ENCODE data around the gene BABAM1.
A peak's percentile ranks its signal among the peaks of the same experiment; 100 is the strongest.

The BABAM1 gene

GRCh38 chr19:17318966-17319365 is 51.7 kb downstream of the BABAM1 start:
- peaks cover 28% of the 10 kb centered on the region; the same call in 1 of the 2 replicates for H3K36me3 ChIP-seq (ENCODE audit: insufficient read depth, low read length)
- DNase-seq (ENCODE audit: low read depth, low spot score): no peak
- no peak overlapping the region for H3K4me3 ChIP-seq
- H3K27ac ChIP-seq: no peak overlapping the region
- TF ChIP-seq FOXP2 (optimal IDR thresholded peaks at IDR 0.05; ENCODE audit: control extremely low read depth, extremely low read length, insufficient read depth) (no peak), POLR2AphosphoS5 (IDR thresholded peaks at IDR 0.05; ENCODE audit: borderline replicate concordance, low read depth, low read length) (no peak)
- no peaks in the 10 kb centered on the region for H3K9me3 ChIP-seq (ENCODE audit: low read depth, low read length)
- no peak overlapping the region for H3K9ac ChIP-seq (ENCODE audit: insufficient read length)

- no peak for DNase-seq (ENCODE audit: low read depth, low spot score)
- no peak overlapping the region for H3K9ac ChIP-seq (ENCODE audit: insufficient read length)
- H3K9me3 ChIP-seq (ENCODE audit: low read depth, low read length): no peaks in the 10 kb centered on the region
- no peak overlapping the region for H3K4me3 ChIP-seq
- H3K27ac ChIP-seq: no peak overlapping the region
- peaks cover 22% of the 10 kb centered on the region; the same call in 1 of the 2 replicates for H3K36me3 ChIP-seq (ENCODE audit: insufficient read depth, low read length)
- TF ChIP-seq FOXP2 (optimal IDR thresholded peaks at IDR 0.05; ENCODE audit: control extremely low read depth, extremely low read length, insufficient read depth) (no peak), EZH2 (IDR thresholded peaks at IDR 0.05) (no peak), POLR2AphosphoS5 (IDR thresholded peaks at IDR 0.05; ENCODE audit: borderline replicate concordance, low read depth, low read length) (no peak)
Observed at GRCh38 chr19:17319473-17320238, 52.4 kb downstream of the BABAM1 start.

DNA sequence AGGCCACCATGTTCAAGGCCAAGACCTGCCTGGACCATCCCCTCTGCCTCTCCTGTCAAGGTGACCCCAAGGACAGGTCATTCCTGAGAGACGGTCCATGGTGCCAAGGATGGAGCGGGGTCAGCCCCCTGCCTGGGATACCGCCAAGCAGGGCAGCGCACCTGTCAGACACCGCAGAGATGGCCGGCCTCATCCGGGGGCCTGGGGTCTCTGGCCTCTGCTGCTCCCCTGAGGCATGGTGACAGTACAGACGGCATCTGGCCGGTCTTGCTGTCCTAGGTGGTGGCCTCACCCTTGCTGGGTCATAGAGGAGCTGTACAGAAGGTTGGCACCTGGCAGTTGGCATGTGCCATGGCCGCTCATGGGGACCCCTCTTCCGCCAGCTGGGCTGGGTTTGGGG is 53.2 kb downstream of the BABAM1 start:
- Histone ChIP-seq H3K9ac (ENCODE audit: insufficient read length) (no peak overlapping the region), H3K9me3 (ENCODE audit: low read depth, low read length) (no peaks in the 10 kb centered on the region), H3K27ac (no peak overlapping the region), H3K4me3 (no peak overlapping the region), H3K36me3 (ENCODE audit: insufficient read depth, low read length) (peaks cover 18% of the 10 kb centered on the region; the same call in 1 of the 2 replicates)
- no peak for TF ChIP-seq FOXP2 (optimal IDR thresholded peaks at IDR 0.05; ENCODE audit: control extremely low read depth, extremely low read length, insufficient read depth)
- no peak for TF ChIP-seq POLR2AphosphoS5 (IDR thresholded peaks at IDR 0.05; ENCODE audit: borderline replicate concordance, low read depth, low read length)
- TF ChIP-seq EZH2 (IDR thresholded peaks at IDR 0.05): no peak
- no peak for DNase-seq (ENCODE audit: low read depth, low spot score)

DNA sequence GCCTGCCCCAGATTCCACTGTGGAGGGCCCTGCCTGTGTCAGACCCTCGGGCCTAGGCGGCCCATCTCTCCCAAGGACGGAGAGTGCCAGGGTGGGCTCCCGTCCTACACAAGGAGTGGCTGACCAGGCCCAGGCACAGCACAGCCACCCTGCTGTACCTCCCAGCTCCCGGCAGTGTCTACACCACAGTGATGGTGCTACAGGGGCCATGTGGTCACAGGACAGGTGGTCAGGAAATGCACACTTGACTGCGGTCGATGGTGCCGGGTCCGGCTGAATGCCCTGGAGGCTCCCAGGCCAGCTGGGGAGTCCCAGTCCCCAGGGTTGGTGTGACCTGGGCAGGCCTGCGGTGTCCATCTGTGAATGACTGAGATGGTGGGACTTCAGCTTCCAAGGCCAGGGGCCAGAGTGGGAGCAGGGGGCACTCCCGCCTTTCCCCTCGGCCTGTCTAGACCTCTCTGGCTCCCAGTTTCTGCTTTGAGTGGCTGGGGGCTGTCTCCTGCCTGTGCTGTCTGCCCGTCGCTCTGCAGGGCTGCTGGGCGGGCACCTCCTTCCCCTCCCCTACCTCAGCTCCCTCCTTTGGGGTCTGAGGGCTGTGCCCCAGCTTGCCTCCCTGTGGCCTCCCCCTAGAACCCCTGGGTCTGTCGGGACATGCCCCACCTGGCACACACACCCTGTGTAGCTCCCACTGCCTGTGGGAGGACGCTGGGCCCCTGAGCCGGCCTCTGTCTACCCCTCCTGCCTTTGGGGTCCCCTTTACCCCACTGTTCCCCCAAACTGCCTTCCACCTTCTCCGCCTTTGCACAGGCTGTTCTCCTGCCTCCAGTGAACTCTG is 54.6 kb downstream of the BABAM1 start:
- Histone ChIP-seq H3K36me3 (ENCODE audit: insufficient read depth, low read length) (peaks cover 12% of the 10 kb centered on the region; the same call in 1 of the 2 replicates), H3K4me3 (no peak overlapping the region), H3K9me3 (ENCODE audit: low read depth, low read length) (no peaks in the 10 kb centered on the region), H3K27ac (no peak overlapping the region), H3K9ac (ENCODE audit: insufficient read length) (no peak overlapping the region)
- TF ChIP-seq FOXP2 (optimal IDR thresholded peaks at IDR 0.05; ENCODE audit: control extremely low read depth, extremely low read length, insufficient read depth) (no peak), EZH2 (IDR thresholded peaks at IDR 0.05) (no peak), POLR2AphosphoS5 (IDR thresholded peaks at IDR 0.05; ENCODE audit: borderline replicate concordance, low read depth, low read length) (no peak; the same call in 1 of the 2 replicates)
- DNase-seq (ENCODE audit: low read depth, low spot score): no peak

GRCh38 chr19:17322854-17323253 is 55.6 kb downstream of the BABAM1 start:
- H3K4me3 ChIP-seq: no peak overlapping the region
- H3K9ac ChIP-seq (ENCODE audit: insufficient read length): no peak overlapping the region
- peaks cover 12% of the 10 kb centered on the region; the same call in 1 of the 2 replicates for H3K36me3 ChIP-seq (ENCODE audit: insufficient read depth, low read length)
- peak overlapping the region; percentile 19; the same call in 1 of the 2 replicates for H3K27ac ChIP-seq
- no peaks in the 10 kb centered on the region for H3K9me3 ChIP-seq (ENCODE audit: low read depth, low read length)
- no peak for TF ChIP-seq EZH2 (IDR thresholded peaks at IDR 0.05)
- no peak; the same call in 1 of the 2 replicates for TF ChIP-seq POLR2AphosphoS5 (IDR thresholded peaks at IDR 0.05; ENCODE audit: borderline replicate concordance, low read depth, low read length)
- TF ChIP-seq FOXP2 (optimal IDR thresholded peaks at IDR 0.05; ENCODE audit: control extremely low read depth, extremely low read length, insufficient read depth): no peak
- no peak for DNase-seq (ENCODE audit: low read depth, low spot score)

GRCh38 chr19:17323300-17323963 is 56.2 kb downstream of the BABAM1 start:
- Histone ChIP-seq H3K27ac (peak overlapping the region; percentile 19; the same call in 1 of the 2 replicates), H3K4me3 (no peak overlapping the region), H3K9ac (ENCODE audit: insufficient read length) (no peak overlapping the region), H3K36me3 (ENCODE audit: insufficient read depth, low read length) (peaks cover 12% of the 10 kb centered on the region; the same call in 1 of the 2 replicates), H3K9me3 (ENCODE audit: low read depth, low read length) (no peaks in the 10 kb centered on the region)
- DNase-seq (ENCODE audit: low read depth, low spot score): no peak
- TF ChIP-seq EZH2 (IDR thresholded peaks at IDR 0.05) (no peak), POLR2AphosphoS5 (IDR thresholded peaks at IDR 0.05; ENCODE audit: borderline replicate concordance, low read depth, low read length) (no peak), FOXP2 (optimal IDR thresholded peaks at IDR 0.05; ENCODE audit: control extremely low read depth, extremely low read length, insufficient read depth) (no peak)

- H3K9ac ChIP-seq (ENCODE audit: insufficient read length): no peak overlapping the region
- H3K27ac ChIP-seq: no peak overlapping the region
- no peak for DNase-seq (ENCODE audit: low read depth, low spot score)
- H3K4me3 ChIP-seq: no peak overlapping the region
- peaks cover 12% of the 10 kb centered on the region; the same call in 1 of the 2 replicates for H3K36me3 ChIP-seq (ENCODE audit: insufficient read depth, low read length)
- no peak for TF ChIP-seq EZH2 (IDR thresholded peaks at IDR 0.05)
- TF ChIP-seq FOXP2 (optimal IDR thresholded peaks at IDR 0.05; ENCODE audit: control extremely low read depth, extremely low read length, insufficient read depth): no peak
- no peak for TF ChIP-seq POLR2AphosphoS5 (IDR thresholded peaks at IDR 0.05; ENCODE audit: borderline replicate concordance, low read depth, low read length)
- no peaks in the 10 kb centered on the region for H3K9me3 ChIP-seq (ENCODE audit: low read depth, low read length)
Observed at GRCh38 chr19:17323964-17324332, 56.7 kb downstream of the BABAM1 start.
